ENCODE measurements around the gene FGF12.

The FGF12 gene

GRCh38 chr3:192409201-192409837, 318.0 kb downstream of the FGF12 start:
- DNase-seq, result peak in 1 of 2 experiments; percentile 59

GRCh38 chr3:192408647-192409200, 318.6 kb downstream of the FGF12 start:
- no peak for DNase-seq

GRCh38 chr3:192408007-192408646, 319.2 kb downstream of the FGF12 start:
- no peak for DNase-seq

GRCh38 chr3:192399767-192400166, 327.6 kb downstream of the FGF12 start:
- DNase-seq, result peak; percentile 10 to 53

GRCh38 chr3:192397012-192397411, 330.3 kb downstream of the FGF12 start:
- no peak for DNase-seq

GRCh38 chr3:192395506-192395905, 331.8 kb downstream of the FGF12 start:
- no peak for DNase-seq

GRCh38 chr3:192392986-192393385, 334.4 kb downstream of the FGF12 start:
- DNase-seq, result no peak

GRCh38 chr3:192382861-192383260, 344.5 kb downstream of the FGF12 start:
- DNase-seq, result no peak

GRCh38 chr3:192373586-192373985, 353.8 kb downstream of the FGF12 start:
- DNase-seq, result peak in 1 of 2 experiments; percentile 14

- DNase-seq, result no peak
Measured at GRCh38 chr3:192373032-192373431, 354.3 kb downstream of the FGF12 start.

- no peak for DNase-seq
Measured at GRCh38 chr3:192372616-192373015, 354.7 kb downstream of the FGF12 start.

GRCh38 chr3:192371870-192372400, 355.4 kb downstream of the FGF12 start:
- DNase-seq, result no peak

GRCh38 chr3:192367616-192368015, 359.7 kb downstream of the FGF12 start:
- DNase-seq, result no peak

- no peak for DNase-seq
Measured at GRCh38 chr3:192366916-192367315, 360.4 kb downstream of the FGF12 start.

- no peak for DNase-seq
Measured at GRCh38 chr3:192365571-192365970, 361.8 kb downstream of the FGF12 start.

GRCh38 chr3:192364316-192364715, 363.0 kb downstream of the FGF12 start:
- no peak for DNase-seq

GRCh38 chr3:192354687-192355086, 372.7 kb downstream of the FGF12 start:
- DNase-seq, result no peak

- no peak for DNase-seq
Measured at GRCh38 chr3:192352142-192352541, 375.2 kb downstream of the FGF12 start.

- no peak for DNase-seq
Measured at GRCh38 chr3:192351441-192351840, 375.9 kb downstream of the FGF12 start.

GRCh38 chr3:192340031-192340430, 387.3 kb downstream of the FGF12 start:
- DNase-seq, result no peak

- DNase-seq, result no peak
Measured at GRCh38 chr3:192339214-192339613, 388.1 kb downstream of the FGF12 start.

- no peak for DNase-seq
Measured at GRCh38 chr3:192336286-192336685, 391.1 kb downstream of the FGF12 start.

GRCh38 chr3:192332386-192333291, 394.7 kb downstream of the FGF12 start:
- DNase-seq, result no peak

Measured in NCI-H526 (cell line).